Measurements from ENCODE around the gene ARRB2. TPM values are rescaled to one million over a fixed set of nuclear protein-coding genes. Genes with fewer than 3 reads are reported as not detected.
"Not testable (repeated sequence)": the region's sequence is repeated elsewhere in the genome, so short reads cannot be mapped to it uniquely, and the experiment has no call there.

ARRB2 gene
- total RNA-seq, 1 donor from 2014 or later: 2.9 TPM

DNA sequence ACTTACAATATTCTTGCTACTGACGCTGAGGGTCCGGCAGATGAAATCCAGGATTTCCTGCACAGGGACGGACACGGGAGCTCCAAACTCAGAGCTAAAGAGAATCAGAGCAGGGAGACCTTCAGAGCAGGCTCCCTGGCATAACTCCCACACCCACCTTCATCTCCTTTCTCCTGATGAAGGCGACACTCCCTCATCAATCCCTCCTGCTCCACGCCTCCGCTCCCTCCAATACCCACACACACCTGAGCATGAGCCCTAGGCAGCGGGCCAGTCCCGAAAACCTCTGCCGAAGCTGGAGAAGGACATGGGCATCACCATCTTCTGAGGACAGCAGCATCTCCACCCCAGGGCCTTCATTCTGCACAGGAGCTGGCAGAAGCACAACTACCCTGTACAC lies 34.6 kb upstream of the ARRB2 start:
- Histone ChIP-seq H3K36me3 (ENCODE audit: control insufficient read depth, insufficient read depth, low read length) (peaks cover 23% of the 10 kb centered on the region), H3K27me3 (ENCODE audit: control insufficient read depth, insufficient read depth, low read length) (no peaks in the 10 kb centered on the region), H3K4me3 (ENCODE audit: low read depth, low read length) (no peak overlapping the region)
- no peak for DNase-seq (ENCODE audit: low read depth)
- TF ChIP-seq, protein P1, sequence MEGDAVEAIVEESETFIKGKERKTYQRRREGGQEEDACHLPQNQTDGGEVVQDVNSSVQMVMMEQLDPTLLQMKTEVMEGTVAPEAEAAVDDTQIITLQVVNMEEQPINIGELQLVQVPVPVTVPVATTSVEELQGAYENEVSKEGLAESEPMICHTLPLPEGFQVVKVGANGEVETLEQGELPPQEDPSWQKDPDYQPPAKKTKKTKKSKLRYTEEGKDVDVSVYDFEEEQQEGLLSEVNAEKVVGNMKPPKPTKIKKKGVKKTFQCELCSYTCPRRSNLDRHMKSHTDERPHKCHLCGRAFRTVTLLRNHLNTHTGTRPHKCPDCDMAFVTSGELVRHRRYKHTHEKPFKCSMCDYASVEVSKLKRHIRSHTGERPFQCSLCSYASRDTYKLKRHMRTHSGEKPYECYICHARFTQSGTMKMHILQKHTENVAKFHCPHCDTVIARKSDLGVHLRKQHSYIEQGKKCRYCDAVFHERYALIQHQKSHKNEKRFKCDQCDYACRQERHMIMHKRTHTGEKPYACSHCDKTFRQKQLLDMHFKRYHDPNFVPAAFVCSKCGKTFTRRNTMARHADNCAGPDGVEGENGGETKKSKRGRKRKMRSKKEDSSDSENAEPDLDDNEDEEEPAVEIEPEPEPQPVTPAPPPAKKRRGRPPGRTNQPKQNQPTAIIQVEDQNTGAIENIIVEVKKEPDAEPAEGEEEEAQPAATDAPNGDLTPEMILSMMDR (IDR thresholded peaks at IDR 0.05; ENCODE audit: insufficient read depth, low read length, severe bottlenecking): no peak
- no peak for FAIRE-seq

DNA sequence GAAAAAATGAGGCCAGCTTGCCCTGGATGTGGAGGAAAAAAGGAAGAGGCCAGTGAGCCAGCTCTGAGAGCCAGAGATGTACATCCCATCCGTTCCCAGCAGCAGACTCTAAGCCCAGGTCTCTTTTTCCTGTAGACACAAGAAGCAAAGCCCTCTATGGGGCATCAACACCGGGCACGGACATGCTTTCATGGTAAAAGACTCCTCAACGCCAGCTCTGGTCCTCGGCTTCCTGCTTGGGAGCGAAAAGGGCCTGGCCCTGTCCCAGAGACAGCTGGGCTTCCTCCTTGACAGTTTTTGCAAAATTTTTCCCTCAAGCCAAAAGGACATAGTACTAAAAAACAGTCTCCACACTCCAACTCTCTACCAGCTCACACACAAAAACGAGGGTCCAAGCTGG lies 33.6 kb upstream of the ARRB2 start:
- FAIRE-seq (no peak), DNase-seq (ENCODE audit: low read depth) (no peak)
- no peak overlapping the region for H3K4me3 ChIP-seq (ENCODE audit: low read depth, low read length)
- H3K36me3 ChIP-seq (ENCODE audit: control insufficient read depth, insufficient read depth, low read length): peaks cover 23% of the 10 kb centered on the region
- TF ChIP-seq, protein P1 (IDR thresholded peaks at IDR 0.05; ENCODE audit: insufficient read depth, low read length, severe bottlenecking): no peak
- no peaks in the 10 kb centered on the region for H3K27me3 ChIP-seq (ENCODE audit: control insufficient read depth, insufficient read depth, low read length)

DNA sequence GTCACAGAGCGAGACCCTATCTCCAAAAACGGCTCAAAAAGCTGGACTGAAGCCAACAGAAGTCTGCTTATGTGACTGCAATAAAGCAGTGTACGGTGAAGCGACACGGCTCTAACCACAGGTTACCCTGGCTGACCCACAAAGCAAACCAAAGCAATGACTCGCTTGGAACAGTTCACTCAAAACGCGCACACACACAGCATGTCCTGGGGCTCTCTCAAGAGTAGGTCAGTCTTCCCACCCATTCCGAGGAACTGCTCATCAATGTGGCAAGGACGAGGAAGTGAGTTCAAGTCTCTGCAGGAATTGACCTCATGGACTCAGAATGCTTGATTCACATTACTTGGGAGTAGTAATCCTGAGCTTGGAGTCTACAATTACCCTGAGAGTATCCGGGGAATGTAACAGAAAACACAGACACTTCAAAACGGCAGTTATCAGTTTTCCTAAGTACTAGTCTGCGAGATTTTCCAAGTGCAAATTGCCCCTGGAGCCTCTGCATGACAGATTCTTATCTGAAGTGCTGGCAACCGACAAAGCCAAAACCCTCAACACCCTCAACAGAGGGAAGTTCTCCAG lies 31.9 kb upstream of the ARRB2 start:
- DNase-seq (ENCODE audit: low read depth) (peak; percentile 96), FAIRE-seq (peak; percentile 96)
- no peak overlapping the region for H3K4me3 ChIP-seq (ENCODE audit: low read depth, low read length)
- TF ChIP-seq, protein P1 (IDR thresholded peaks at IDR 0.05; ENCODE audit: insufficient read depth, low read length, severe bottlenecking): no peak
- peaks cover 20% of the 10 kb centered on the region for H3K36me3 ChIP-seq (ENCODE audit: control insufficient read depth, insufficient read depth, low read length)
- H3K27me3 ChIP-seq (ENCODE audit: control insufficient read depth, insufficient read depth, low read length): no peaks in the 10 kb centered on the region

DNA sequence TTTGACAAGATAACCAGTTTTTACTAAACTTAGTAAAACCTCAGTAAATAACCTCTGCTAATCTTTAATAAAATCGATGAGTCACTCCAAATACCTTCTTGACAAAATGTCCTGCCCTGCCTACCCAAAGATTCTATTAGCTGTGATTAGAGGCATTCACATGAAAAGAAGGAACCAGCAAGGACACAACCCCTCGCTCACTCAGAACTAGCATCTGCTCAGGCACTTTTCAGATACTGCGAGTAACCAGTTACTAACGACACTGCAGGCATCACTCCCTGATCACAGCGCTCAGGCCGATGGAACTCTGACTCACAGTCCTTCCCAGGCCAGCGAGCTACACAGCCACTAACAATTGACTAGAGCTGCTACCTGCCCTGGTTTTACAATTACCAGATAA lies 30.8 kb upstream of the ARRB2 start:
- DNase-seq (ENCODE audit: low read depth) (peak; percentile 80), FAIRE-seq (peak; percentile 98)
- TF ChIP-seq, protein P1 (IDR thresholded peaks at IDR 0.05; ENCODE audit: insufficient read depth, low read length, severe bottlenecking): no peak

DNA sequence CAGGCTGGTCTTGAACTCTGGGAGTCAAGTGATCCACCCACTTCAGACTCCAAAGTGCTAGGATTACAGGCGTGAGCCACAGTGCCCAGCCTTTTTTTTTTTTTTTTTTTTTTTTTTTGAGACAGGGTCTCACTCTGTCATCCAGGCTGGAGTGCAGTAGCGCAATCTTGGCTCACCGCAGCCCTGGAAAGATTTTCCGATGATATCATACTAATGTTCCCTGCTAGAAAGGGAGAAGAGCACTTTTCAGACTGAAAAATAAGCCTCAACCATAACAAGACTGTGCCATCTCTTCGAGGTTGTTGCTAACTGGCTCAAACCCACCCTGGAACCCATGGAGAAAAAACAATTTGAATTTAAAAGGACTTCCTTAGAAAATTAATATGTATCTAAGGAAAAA lies 26.7 kb upstream of the ARRB2 start:
- not testable (repeated sequence) for H3K36me3 ChIP-seq (ENCODE audit: control insufficient read depth, insufficient read depth, low read length)

More for the DNA sequence above, 30.8 kb upstream of the ARRB2 start:
- Histone ChIP-seq H3K4me3 (ENCODE audit: low read depth, low read length) (no peak overlapping the region), H3K27me3 (ENCODE audit: control insufficient read depth, insufficient read depth, low read length) (no peaks in the 10 kb centered on the region), H3K36me3 (ENCODE audit: control insufficient read depth, insufficient read depth, low read length) (peaks cover 17% of the 10 kb centered on the region)

DNA sequence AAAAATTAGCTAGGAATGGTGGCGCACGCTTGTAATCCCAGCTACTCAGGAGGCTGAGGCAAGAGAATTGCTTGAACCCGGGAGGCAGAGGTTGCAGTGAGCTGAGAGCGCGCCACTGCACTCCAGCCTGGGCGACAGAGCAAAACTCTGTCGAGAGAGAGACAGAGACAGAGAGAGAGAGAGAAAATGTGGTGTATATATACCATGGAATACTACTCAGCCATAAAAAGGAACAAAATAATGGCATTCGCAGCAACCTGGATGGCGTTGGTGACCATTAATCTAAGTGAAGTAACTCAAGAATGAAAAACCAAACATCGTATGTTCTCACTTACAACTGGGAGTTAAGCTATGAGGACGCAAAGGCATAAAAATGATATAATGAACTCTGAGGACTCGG lies 20.6 kb upstream of the ARRB2 start:
- H3K4me3 ChIP-seq (ENCODE audit: low read depth, low read length); H3K27me3 ChIP-seq (ENCODE audit: control insufficient read depth, insufficient read depth, low read length); H3K36me3 ChIP-seq (ENCODE audit: control insufficient read depth, insufficient read depth, low read length); FAIRE-seq; DNase-seq (ENCODE audit: low read depth): not testable (repeated sequence)

More for the DNA sequence above, 26.7 kb upstream of the ARRB2 start:
- DNase-seq (ENCODE audit: low read depth); FAIRE-seq; H3K4me3 ChIP-seq (ENCODE audit: low read depth, low read length); H3K27me3 ChIP-seq (ENCODE audit: control insufficient read depth, insufficient read depth, low read length): not testable (repeated sequence)

DNA sequence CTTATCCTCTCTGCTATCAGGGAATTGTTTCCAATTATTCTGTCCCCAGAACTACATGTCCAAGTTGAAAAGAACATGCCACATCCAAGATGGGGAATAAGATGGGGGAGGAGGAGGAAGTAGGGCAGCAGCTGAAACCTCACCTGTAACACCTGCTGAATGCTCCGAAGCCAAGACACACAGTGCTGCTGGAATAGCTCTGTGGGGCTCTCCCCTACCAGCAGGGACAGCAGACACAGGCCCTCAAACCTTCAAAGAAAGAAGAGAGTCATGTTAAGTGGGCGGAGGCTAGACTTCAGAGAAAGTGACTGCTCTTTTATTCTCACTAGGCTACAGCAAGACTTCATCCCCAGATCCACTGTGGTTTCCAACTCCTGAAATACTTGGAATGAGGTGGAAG lies 19.7 kb upstream of the ARRB2 start:
- TF ChIP-seq, protein P1 (IDR thresholded peaks at IDR 0.05; ENCODE audit: insufficient read depth, low read length, severe bottlenecking): no peak
- FAIRE-seq (no peak), DNase-seq (ENCODE audit: low read depth) (no peak)
- peaks cover 5% of the 10 kb centered on the region for H3K36me3 ChIP-seq (ENCODE audit: control insufficient read depth, insufficient read depth, low read length)
- no peaks in the 10 kb centered on the region for H3K27me3 ChIP-seq (ENCODE audit: control insufficient read depth, insufficient read depth, low read length)
- H3K4me3 ChIP-seq (ENCODE audit: low read depth, low read length): no peak overlapping the region
